ENCODE results near the gene TWNK. TPM values are rescaled to one million over a fixed set of nuclear protein-coding genes. Genes with fewer than 3 reads are reported as not detected.

The TWNK gene
- polyA plus RNA-seq, 3 donors = 16.3 to 18.6 (median 18.0) TPM

- DNase-seq (ENCODE audit: low read depth in 3 of 3, low spot score in 2 of 3) = no peak
Observed at GRCh38 chr10:100993986-100994708, 6.8 kb downstream of the TWNK start.

DNA sequence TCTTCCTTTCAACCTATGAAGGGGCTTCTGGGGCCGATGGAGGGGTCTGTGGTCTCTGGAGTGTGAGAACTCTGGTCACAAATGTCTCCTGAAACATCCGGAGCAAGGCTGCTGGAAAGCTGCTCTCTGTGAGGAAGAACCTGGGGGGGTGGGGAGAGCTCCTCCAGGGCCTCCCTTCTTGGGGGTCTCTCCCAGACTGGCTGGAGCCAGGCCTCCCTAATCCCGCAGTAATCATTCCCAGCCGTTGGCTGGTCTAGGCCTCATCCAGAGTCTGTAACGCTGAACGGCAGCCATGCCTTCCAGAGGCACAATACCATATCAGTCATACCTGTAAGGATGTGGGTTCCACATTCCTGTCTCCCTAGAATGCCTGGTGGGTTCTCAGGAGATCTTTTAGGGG is 7.8 kb downstream of the TWNK start:
- no peak for DNase-seq (ENCODE audit: low read depth in 3 of 3, low spot score in 2 of 3)

DNA sequence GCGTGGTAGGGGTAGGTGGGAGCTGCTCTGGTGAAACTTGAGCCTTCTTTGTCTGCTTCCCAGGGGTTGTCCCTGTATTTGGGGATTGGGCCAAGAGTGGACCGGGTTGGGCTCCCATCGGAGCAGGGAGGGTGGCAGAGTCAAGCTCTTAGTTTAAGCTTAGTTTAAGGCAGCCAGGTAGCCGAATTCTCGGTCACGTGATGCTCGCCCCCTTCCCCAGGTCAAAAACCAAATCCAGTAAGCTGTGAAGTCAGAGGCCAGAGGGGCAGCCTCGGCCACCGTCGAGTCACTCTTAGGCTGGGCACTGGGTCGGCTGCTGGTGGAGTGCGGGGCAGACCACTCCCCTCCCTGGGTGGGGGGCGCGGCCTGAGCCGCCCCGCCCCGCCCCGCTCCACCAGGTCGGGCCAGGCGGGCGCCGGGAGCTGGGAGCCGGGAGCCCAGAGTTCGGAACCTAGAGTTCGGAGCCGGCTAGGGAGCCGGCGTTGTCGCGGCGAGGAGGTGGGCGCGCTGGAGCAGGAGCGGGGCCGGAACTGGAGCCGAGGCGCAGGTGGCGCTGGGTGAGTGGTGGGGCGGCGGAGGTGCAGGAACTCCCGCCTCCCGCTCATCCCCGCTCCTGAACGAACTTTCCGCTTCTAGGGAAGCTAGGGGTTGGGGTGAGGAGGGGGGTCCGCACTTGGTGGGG is 9.5 kb downstream of the TWNK start:
- no peak for DNase-seq (ENCODE audit: low read depth in 3 of 3, low spot score in 2 of 3)

GRCh38 chr10:100997360-100998182 is 10.2 kb downstream of the TWNK start:
- no peak for DNase-seq (ENCODE audit: low read depth in 3 of 3, low spot score in 2 of 3)

GRCh38 chr10:100998183-100998990 is 11.0 kb downstream of the TWNK start:
- peak in 2 of 3 donors; percentile 84 for DNase-seq (ENCODE audit: low read depth in 3 of 3, low spot score in 2 of 3)

DNA sequence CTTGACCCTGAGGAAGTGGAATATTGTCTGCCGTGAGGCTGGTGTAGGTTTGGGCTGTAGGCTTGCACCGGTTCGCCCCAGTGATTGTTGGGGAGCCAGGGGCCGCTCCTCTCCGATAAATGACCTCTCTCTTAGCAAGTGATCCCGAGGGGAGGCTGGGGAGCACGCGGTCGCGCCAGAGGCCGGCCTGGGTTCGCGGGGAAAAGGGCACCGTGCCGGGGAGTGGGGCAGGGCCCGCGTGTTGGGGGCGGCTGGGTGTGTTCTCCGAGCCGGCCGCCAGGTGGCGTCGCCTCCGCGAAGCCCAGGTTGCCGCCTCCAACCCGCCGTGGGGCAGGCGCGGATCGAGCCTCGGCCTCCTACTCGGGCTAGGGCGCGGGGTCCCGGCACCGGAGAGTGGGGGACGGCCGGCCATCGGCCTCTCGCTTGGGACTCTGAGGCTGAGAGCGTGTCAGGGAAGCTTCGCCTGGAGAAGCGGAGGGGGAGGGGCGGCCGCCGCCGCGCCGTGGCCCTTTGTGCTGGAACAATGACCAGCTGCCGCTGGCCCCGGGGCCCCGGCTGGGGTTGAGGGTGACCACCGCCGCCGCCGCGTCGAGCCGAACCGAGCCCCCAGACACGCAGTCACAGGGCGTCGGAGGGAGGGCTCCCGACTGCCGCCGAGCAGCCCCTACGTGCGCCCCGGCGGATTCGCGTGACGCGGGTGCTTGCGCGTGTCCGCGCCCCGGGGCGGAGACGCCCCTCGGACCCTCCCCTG is 11.8 kb downstream of the TWNK start:
- peak in 1 of 3 donors; percentile 67 for DNase-seq (ENCODE audit: low read depth in 3 of 3, low spot score in 2 of 3)

- DNase-seq (ENCODE audit: low read depth in 3 of 3, low spot score in 2 of 3) = no peak
Observed at GRCh38 chr10:100999742-101000126, 12.4 kb downstream of the TWNK start, which contains the start of gene LZTS2. Gene LZTS2, plus strand, starts transcription at chr10:100999808. Its CDS starts 2,731 bp downstream, at chr10:101002539.

DNA sequence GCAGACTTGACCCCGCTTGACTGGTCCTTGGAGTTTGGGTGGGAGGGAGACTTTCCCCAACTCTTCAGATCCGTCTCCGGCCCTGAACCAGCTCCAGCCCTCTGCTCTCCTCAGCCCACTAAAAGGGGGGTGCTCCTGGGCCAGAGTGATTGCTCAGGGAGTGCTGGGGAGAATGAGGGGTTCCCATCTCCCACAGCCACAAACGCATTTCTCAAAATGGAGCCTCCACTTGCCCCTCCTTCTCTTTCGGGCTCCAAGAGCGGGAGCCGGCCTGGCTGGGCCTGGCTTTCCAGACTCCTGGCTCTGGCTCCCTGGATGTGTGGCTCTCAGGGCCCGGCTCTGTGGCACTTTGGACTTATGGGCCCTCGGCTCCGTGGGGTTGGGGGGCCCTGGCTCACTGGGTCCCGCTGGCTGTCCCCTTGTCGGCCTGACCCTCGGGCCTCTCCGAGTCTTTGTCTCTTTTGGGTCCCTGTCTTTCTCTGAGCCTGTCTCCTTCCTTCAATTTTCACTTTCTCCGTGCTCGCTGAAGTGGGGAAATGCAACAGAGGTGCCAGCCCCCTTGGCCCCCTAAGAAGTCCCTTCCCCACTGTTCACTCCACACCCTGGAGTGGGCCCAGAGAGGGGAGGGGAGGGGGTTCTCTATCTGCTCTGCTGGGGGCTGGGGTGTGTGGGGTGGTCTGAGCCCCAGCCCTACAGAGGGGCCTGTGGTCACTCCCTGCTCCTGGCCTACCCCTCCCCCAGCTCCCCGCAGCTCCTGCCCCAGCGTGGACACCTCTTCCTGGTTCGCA is 13.0 kb downstream of the TWNK start:
- no peak for DNase-seq (ENCODE audit: low read depth in 3 of 3, low spot score in 2 of 3)

DNA sequence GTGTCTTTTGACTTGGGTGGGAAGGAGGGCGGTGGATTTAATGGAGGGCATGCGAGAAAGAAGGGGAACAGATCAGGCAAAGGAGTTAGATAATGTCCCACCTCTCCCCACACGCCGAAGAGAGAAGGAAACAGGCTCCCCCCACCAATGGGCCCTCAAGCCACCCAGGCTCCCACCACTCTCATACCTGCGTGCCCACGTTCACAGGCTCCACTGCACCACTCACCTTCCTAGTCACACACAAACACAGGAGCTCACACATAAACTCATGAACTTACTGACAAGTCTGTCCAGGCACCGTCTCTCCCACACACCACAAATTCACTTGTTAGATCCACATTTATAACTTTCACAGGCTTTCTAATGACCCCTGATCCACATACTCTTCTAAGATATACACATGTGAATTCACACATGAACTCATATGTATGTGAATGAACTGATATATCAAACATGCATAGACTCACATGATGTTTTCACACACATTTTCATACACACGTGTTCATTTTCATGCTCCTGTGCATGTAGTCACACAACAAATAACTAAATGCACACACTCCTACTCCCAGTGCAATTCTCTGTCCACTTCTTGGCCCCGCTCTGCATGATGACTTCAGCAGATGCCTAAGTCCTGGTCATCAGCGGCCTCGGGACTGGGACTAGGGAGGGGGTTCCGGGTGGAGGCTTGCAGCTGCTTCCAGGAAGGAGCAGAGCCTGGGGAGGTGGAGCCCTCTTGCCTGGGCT is 13.7 kb downstream of the TWNK start:
- DNase-seq (ENCODE audit: low read depth in 3 of 3, low spot score in 2 of 3) = peak in 1 of 3 donors; percentile 67

GRCh38 chr10:101001659-101002035 is 14.3 kb downstream of the TWNK start:
- DNase-seq (ENCODE audit: low read depth in 3 of 3, low spot score in 2 of 3) = no peak

GRCh38 chr10:101002456-101002855 is 15.1 kb downstream of the TWNK start:
- no peak for DNase-seq (ENCODE audit: low read depth in 3 of 3, low spot score in 2 of 3)

GRCh38 chr10:101003639-101004206 is 16.4 kb downstream of the TWNK start:
- DNase-seq (ENCODE audit: low read depth in 3 of 3, low spot score in 2 of 3) = no peak

DNA sequence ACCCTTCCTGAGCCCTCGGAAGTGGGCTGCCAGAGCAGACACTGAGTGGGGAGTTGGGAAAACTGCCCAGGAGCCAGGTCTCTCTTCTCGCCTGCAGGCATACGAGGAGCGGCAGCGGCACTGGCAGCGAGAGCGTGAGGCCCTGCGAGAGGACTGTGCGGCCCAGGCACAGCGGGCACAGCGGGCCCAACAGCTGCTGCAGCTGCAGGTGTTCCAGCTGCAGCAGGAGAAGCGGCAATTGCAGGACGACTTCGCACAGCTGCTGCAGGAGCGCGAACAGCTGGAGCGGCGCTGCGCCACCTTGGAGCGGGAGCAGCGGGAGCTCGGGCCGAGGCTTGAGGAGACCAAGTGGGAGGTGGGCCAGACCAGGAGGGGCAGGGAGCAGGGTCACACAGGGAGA is 18.0 kb downstream of the TWNK start:
- no peak for DNase-seq (ENCODE audit: low read depth in 3 of 3, low spot score in 2 of 3)

DNA sequence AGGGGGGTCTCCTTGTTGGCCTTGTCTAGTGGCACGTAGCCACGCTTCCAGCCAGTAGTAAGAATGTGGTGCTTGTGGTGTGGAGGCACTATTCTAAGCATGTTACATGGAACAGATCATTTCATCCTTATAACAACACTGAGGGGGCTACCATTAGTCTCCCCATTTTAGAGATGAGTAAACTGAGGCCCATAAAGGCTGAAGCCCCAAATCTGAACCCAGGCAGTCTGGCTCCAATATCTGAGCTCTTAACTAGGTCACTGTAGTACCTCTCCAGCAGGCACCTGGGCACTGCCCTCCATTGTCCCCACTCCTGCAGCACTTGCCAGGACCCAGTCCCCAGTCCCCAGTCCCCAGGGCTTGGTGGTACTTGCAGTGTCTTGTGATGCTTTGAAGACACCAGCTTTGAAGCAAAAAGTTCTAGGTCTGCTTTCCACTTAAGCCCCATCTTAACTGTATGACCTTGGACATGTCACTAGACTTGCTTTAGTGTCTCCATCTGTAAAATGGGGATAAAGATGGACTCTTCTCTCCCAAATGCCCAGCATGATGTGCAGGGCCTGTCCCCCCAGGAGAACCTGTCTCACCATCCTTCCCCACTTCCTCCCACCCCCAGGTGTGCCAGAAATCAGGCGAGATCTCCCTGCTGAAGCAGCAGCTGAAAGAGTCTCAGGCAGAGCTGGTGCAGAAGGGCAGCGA is 18.7 kb downstream of the TWNK start:
- DNase-seq (ENCODE audit: low read depth in 3 of 3, low spot score in 2 of 3) = no peak

- DNase-seq (ENCODE audit: low read depth in 3 of 3, low spot score in 2 of 3) = no peak
Observed at GRCh38 chr10:101006593-101007098, 19.3 kb downstream of the TWNK start.

GRCh38 chr10:101007099-101007711 is 19.9 kb downstream of the TWNK start:
- DNase-seq (ENCODE audit: low read depth in 3 of 3, low spot score in 2 of 3) = no peak
